ENCODE measurements around the gene SAMSN1.

- TF ChIP-seq, protein P1, sequence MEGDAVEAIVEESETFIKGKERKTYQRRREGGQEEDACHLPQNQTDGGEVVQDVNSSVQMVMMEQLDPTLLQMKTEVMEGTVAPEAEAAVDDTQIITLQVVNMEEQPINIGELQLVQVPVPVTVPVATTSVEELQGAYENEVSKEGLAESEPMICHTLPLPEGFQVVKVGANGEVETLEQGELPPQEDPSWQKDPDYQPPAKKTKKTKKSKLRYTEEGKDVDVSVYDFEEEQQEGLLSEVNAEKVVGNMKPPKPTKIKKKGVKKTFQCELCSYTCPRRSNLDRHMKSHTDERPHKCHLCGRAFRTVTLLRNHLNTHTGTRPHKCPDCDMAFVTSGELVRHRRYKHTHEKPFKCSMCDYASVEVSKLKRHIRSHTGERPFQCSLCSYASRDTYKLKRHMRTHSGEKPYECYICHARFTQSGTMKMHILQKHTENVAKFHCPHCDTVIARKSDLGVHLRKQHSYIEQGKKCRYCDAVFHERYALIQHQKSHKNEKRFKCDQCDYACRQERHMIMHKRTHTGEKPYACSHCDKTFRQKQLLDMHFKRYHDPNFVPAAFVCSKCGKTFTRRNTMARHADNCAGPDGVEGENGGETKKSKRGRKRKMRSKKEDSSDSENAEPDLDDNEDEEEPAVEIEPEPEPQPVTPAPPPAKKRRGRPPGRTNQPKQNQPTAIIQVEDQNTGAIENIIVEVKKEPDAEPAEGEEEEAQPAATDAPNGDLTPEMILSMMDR (tag by site-specific recombination; IDR thresholded peaks at IDR 0.05): no peak
- no peak for TF ChIP-seq ZNF24 (tag by site-specific recombination; IDR thresholded peaks at IDR 0.05)
- TF ChIP-seq ZNF610 (tag by site-specific recombination; IDR thresholded peaks at IDR 0.05; ENCODE audit: borderline replicate concordance): no peak
- TF ChIP-seq ZSCAN16 (tag by site-specific recombination; IDR thresholded peaks at IDR 0.05): no peak
- no peak for TF ChIP-seq ZBTB21 (tag by site-specific recombination; IDR thresholded peaks at IDR 0.05)
- no peak for TF ChIP-seq ZFP37 (tag by site-specific recombination; IDR thresholded peaks at IDR 0.05)
- TF ChIP-seq, protein P2, sequence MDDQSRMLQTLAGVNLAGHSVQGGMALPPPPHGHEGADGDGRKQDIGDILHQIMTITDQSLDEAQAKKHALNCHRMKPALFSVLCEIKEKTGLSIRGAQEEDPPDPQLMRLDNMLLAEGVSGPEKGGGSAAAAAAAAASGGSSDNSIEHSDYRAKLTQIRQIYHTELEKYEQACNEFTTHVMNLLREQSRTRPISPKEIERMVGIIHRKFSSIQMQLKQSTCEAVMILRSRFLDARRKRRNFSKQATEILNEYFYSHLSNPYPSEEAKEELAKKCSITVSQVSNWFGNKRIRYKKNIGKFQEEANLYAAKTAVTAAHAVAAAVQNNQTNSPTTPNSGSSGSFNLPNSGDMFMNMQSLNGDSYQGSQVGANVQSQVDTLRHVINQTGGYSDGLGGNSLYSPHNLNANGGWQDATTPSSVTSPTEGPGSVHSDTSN (CRISPR knock-in tag; IDR thresholded peaks at IDR 0.05): no peak
- TF ChIP-seq ZNF639 (tag by site-specific recombination; IDR thresholded peaks at IDR 0.05): no peak
- TF ChIP-seq ZBTB8A (tag by site-specific recombination; IDR thresholded peaks at IDR 0.05): no peak
- no peak for TF ChIP-seq ZNF223 (tag by site-specific recombination; IDR thresholded peaks at IDR 0.05)
- TF ChIP-seq ZBTB7A (tag by site-specific recombination; IDR thresholded peaks at IDR 0.05; ENCODE audit: low read depth): no peak
- TF ChIP-seq, protein P3, sequence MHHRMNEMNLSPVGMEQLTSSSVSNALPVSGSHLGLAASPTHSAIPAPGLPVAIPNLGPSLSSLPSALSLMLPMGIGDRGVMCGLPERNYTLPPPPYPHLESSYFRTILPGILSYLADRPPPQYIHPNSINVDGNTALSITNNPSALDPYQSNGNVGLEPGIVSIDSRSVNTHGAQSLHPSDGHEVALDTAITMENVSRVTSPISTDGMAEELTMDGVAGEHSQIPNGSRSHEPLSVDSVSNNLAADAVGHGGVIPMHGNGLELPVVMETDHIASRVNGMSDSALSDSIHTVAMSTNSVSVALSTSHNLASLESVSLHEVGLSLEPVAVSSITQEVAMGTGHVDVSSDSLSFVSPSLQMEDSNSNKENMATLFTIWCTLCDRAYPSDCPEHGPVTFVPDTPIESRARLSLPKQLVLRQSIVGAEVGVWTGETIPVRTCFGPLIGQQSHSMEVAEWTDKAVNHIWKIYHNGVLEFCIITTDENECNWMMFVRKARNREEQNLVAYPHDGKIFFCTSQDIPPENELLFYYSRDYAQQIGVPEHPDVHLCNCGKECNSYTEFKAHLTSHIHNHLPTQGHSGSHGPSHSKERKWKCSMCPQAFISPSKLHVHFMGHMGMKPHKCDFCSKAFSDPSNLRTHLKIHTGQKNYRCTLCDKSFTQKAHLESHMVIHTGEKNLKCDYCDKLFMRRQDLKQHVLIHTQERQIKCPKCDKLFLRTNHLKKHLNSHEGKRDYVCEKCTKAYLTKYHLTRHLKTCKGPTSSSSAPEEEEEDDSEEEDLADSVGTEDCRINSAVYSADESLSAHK (tag by site-specific recombination; IDR thresholded peaks at IDR 0.05): no peak
Observed at GRCh38 chr21:14548779-14549178, 2.7 kb upstream of the SAMSN1 start.
